HG03066 (cell line): ENCODE data around the gene PKIG.

Experiments
- ATAC-seq: cut with Tn5 transposase; IDR thresholded peaks from one replicate; pipeline ENCODE4 v1.9.1; 2021; ENCODE audit warnings: low read depth; ENCODE audit not compliant: unreplicated experiment

Gene PKIG

GRCh38 chr20:44637042-44637441 lies 54.7 kb downstream of the PKIG start:
- no peak for ATAC-seq

GRCh38 chr20:44637522-44638372 lies 55.4 kb downstream of the PKIG start:
- ATAC-seq: no peak

- ATAC-seq: no peak
Measured at GRCh38 chr20:44640522-44640921, 58.1 kb downstream of the PKIG start.

- ATAC-seq: no peak
Measured at GRCh38 chr20:44641325-44641724, 58.9 kb downstream of the PKIG start.

GRCh38 chr20:44642203-44643153 lies 60.1 kb downstream of the PKIG start:
- ATAC-seq: no peak

GRCh38 chr20:44643154-44643519 lies 60.8 kb downstream of the PKIG start:
- no peak for ATAC-seq

GRCh38 chr20:44643596-44644229 lies 61.3 kb downstream of the PKIG start:
- ATAC-seq: no peak

GRCh38 chr20:44644230-44644617 lies 61.8 kb downstream of the PKIG start:
- ATAC-seq: no peak

GRCh38 chr20:44644667-44645131 lies 62.3 kb downstream of the PKIG start:
- ATAC-seq: no peak

GRCh38 chr20:44646023-44646640 lies 63.8 kb downstream of the PKIG start:
- ATAC-seq: no peak

- peak; percentile 51 for ATAC-seq
Measured at GRCh38 chr20:44646641-44647274, 64.4 kb downstream of the PKIG start.

GRCh38 chr20:44648068-44648467 lies 65.7 kb downstream of the PKIG start:
- no peak for ATAC-seq

- ATAC-seq: no peak
Measured at GRCh38 chr20:44648579-44648978, 66.2 kb downstream of the PKIG start.

- ATAC-seq: no peak
Measured at GRCh38 chr20:44649126-44649525, 66.7 kb downstream of the PKIG start.

- ATAC-seq: no peak
Measured at GRCh38 chr20:44649976-44650375, 67.6 kb downstream of the PKIG start.

GRCh38 chr20:44650771-44651433 lies 68.5 kb downstream of the PKIG start:
- ATAC-seq: no peak

- ATAC-seq: no peak
Measured at GRCh38 chr20:44651434-44651683, 69.0 kb downstream of the PKIG start.

- no peak for ATAC-seq
Measured at GRCh38 chr20:44651684-44652423, 69.5 kb downstream of the PKIG start, which contains the start of gene ADA. Gene ADA (minus strand): TSS chr20:44651699. CDS start chr20:44651607, 92 bp downstream.

GRCh38 chr20:44653546-44653945 lies 71.2 kb downstream of the PKIG start:
- ATAC-seq: no peak
